GM18867 (cell line): Measurements from ENCODE around the gene CDCA3.

ENCODE experiments used
- ATAC-seq: cut with Tn5 transposase; IDR thresholded peaks from one replicate; pipeline ENCODE4 v1.9.1; 2021; ENCODE audit warnings: mild to moderate bottlenecking, moderate library complexity; ENCODE audit not compliant: unreplicated experiment

CDCA3 gene

GRCh38 chr12:6834873-6835272, 16.2 kb downstream of the CDCA3 start:
- ATAC-seq: no peak

- no peak for ATAC-seq
Observed at GRCh38 chr12:6834254-6834653, 16.8 kb downstream of the CDCA3 start.

- ATAC-seq: no peak
Observed at GRCh38 chr12:6833189-6833890, 17.7 kb downstream of the CDCA3 start.

- no peak for ATAC-seq
Observed at GRCh38 chr12:6832125-6832524, 19.0 kb downstream of the CDCA3 start.

GRCh38 chr12:6831450-6831995, 19.6 kb downstream of the CDCA3 start:
- ATAC-seq: no peak

- ATAC-seq: no peak
Observed at GRCh38 chr12:6830999-6831398, 20.1 kb downstream of the CDCA3 start.

- ATAC-seq: no peak
Observed at GRCh38 chr12:6830286-6830890, 20.7 kb downstream of the CDCA3 start.

GRCh38 chr12:6829536-6830220, 21.4 kb downstream of the CDCA3 start:
- no peak for ATAC-seq

GRCh38 chr12:6828781-6829535, 22.1 kb downstream of the CDCA3 start:
- ATAC-seq: no peak

GRCh38 chr12:6827982-6828780, 22.9 kb downstream of the CDCA3 start, which contains the start of gene P3H3:
Gene P3H3, plus strand, starts transcription at chr12:6828407. Its CDS starts 34 bp downstream, at chr12:6828441.
- no peak for ATAC-seq

GRCh38 chr12:6827437-6827911, 23.6 kb downstream of the CDCA3 start:
- ATAC-seq: no peak

GRCh38 chr12:6826734-6827436, 24.2 kb downstream of the CDCA3 start:
- no peak for ATAC-seq

- ATAC-seq: no peak
Observed at GRCh38 chr12:6826125-6826733, 24.9 kb downstream of the CDCA3 start.

GRCh38 chr12:6825398-6826124, 25.5 kb downstream of the CDCA3 start:
- no peak for ATAC-seq

- ATAC-seq: no peak
Observed at GRCh38 chr12:6824901-6825381, 26.1 kb downstream of the CDCA3 start.

- no peak for ATAC-seq
Observed at GRCh38 chr12:6824085-6824775, 26.9 kb downstream of the CDCA3 start.

GRCh38 chr12:6823182-6824084, 27.7 kb downstream of the CDCA3 start:
- ATAC-seq: no peak
